ENCODE data around the gene TCAF2.
"Not testable (repeated sequence)": the region's sequence is repeated elsewhere in the genome, so short reads cannot be mapped to it uniquely, and the experiment has no call there.

Gene TCAF2

DNA sequence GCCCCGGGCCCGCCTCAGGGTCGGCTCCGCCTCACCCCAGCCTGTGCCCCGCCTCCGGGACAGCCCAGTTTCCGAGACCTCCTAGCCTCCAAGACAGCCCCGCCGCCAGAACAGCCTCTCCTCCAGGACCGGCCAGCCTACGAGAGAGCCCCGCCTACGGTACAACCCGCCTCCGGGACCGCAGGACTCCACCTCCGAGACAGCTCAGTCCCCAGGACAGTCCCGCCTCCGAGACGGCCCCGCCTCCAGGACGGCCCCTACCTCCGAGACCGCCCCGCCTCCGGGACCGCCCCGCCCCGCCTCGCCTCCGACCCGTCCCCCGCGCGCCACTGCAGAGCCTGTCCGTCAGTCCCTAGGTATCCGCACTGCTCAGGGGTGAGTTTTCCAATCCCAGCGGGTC is at the start of gene TCAF2:
TSS of gene TCAF2 (plus strand) at position 329 of the 400 bp plus-strand sequence.
- H3K4me3 ChIP-seq; H3K4me1 ChIP-seq; H3K36me3 ChIP-seq (replicated peaks); in situ Hi-C loops (cut with MboI; ENCODE audit: low sequenced_read_pairs); H3K9me3 ChIP-seq; DNase-seq (ENCODE audit: low spot score in 2 of 2); H3K27me3 ChIP-seq (ENCODE audit: low read depth): not testable (repeated sequence)

DNA sequence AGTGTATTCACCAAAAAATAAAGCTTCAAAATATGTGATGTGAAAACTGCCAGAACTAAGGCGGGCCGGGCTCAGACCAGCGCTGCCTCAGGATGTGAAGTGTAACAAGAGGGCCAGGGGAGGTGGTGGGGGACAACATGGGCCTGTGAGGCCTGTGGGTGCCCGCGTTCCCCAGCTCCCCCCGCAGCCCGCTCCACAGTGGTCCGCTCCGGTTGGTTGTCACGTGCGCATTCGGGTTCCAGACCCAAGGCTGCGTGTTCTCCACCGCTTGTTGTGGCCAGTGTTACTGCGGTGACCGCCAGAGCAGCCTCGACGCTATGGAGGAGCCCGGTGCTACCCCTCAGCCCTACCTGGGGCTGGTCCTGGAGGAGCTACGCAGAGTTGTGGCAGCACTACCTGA is 49.3 kb upstream of the TCAF2 start, which contains the start of gene CTAGE15:
TSS of gene CTAGE15 (plus strand) at position 301 of the 400 bp plus-strand sequence. CDS start at position 318, 17 bp downstream.
- not testable (repeated sequence) for H3K9me3 ChIP-seq

DNA sequence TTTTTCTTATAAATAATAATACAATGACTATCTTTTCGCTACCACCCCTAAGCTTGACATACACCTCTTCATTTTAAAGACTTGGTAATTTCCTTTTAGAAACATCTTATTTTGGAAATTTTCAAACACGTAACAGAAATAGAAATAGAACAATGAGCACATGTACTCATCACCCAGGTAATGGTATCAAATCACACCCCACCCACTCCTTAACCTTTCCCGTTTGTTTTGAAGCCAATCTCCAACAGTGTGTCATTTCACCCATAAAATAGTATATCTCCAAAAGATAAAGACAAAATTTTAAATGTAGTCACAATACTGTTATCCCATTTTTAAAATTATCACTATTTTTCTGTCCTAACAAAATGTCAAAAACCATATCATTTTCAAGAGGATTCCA is 32.6 kb upstream of the TCAF2 start:
- H3K4me1 ChIP-seq; H3K4me3 ChIP-seq; H3K27me3 ChIP-seq (ENCODE audit: low read depth); DNase-seq (ENCODE audit: low spot score in 2 of 2); in situ Hi-C loops (cut with MboI; ENCODE audit: low sequenced_read_pairs); H3K36me3 ChIP-seq (replicated peaks); H3K9me3 ChIP-seq: not testable (repeated sequence)

More for the DNA sequence above, 49.3 kb upstream of the TCAF2 start, which contains the start of gene CTAGE15:
- DNase-seq (ENCODE audit: low spot score in 2 of 2); H3K4me1 ChIP-seq; H3K36me3 ChIP-seq (replicated peaks); H3K27me3 ChIP-seq (ENCODE audit: low read depth); in situ Hi-C loops (cut with MboI; ENCODE audit: low sequenced_read_pairs); H3K4me3 ChIP-seq: not testable (repeated sequence)

DNA sequence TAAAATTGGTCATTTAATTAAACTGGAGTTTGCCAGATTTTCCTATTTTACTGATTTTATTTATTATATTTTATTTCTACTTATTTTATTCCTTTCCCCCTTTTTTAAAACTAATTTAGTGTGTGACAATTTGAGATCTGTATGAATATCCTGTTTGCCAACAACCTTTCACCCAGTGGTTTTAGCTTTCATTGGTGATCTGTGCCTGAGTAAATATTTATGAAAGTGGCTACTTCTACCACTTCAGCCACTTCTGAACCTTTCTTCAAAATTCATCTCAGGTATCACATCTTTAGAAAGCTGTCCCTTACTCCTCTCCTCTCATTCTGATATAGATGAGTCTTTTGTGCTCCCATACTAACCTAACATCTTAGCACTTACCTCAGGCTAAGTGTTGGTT is 30.9 kb upstream of the TCAF2 start:
- H3K36me3 ChIP-seq (replicated peaks); H3K4me3 ChIP-seq; in situ Hi-C loops (cut with MboI; ENCODE audit: low sequenced_read_pairs); H3K27me3 ChIP-seq (ENCODE audit: low read depth); DNase-seq (ENCODE audit: low spot score in 2 of 2); H3K9me3 ChIP-seq; H3K4me1 ChIP-seq: not testable (repeated sequence)

DNA sequence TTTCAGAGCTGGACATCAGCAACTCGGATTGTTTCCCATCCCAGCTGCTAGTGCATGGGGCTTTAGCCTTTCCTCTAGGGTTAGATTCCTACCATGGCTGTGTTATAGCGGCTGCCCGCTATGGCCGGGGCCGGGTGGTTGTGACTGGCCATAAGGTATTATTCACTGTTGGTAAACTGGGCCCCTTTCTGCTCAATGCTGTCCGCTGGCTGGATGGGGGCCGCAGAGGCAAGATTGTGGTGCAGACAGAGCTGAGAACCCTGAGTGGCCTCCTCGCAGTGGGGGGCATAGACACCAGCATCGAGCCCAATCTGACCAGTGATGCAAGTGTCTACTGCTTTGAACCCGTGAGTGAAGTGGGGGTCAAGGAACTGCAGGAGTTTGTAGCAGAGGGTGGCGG is 22.7 kb upstream of the TCAF2 start:
- DNase-seq (ENCODE audit: low spot score in 2 of 2); H3K36me3 ChIP-seq (replicated peaks); in situ Hi-C loops (cut with MboI; ENCODE audit: low sequenced_read_pairs); H3K27me3 ChIP-seq (ENCODE audit: low read depth); H3K4me3 ChIP-seq; H3K4me1 ChIP-seq; H3K9me3 ChIP-seq: not testable (repeated sequence)

DNA sequence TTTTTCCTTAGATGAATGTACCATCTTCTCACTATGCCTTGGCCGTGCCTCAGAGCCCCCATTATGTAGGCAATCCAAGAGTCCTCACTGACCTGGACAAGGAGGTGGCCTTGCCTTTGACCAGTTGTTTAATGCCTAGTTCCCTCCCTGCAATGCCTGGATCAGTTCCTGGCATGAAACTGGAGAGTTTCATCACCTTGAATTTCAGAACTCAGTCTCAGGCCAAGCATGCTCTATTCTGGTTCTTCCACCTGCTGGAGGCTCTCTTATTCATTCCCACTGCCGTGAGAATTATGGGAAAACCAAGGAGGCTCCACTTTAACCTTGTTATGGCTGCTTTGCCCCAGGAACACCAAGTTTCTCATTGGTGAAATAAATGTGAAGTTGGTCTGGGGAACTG is 17.2 kb upstream of the TCAF2 start:
- DNase-seq (ENCODE audit: low spot score in 2 of 2); in situ Hi-C loops (cut with MboI; ENCODE audit: low sequenced_read_pairs); H3K36me3 ChIP-seq (replicated peaks): not testable (repeated sequence)

DNA sequence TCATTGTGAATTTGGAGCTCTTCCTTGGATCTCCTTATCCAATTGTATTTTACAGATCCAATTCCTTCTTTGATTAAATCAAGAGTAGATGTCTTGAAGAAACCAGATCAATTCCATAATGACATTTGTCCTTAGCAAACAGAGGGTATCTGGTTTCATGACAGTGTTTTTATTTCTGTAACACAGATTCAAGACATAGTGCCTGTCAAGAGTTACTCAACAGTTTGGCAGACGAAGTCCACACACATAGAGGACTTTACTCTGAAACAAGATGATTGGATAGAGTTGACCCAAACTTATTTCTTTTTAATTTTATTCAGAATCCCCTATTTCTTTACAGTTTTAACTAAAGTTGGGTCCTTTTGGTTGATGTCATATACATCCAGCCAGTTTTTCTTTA is 14.7 kb upstream of the TCAF2 start:
- H3K27me3 ChIP-seq (ENCODE audit: low read depth); H3K36me3 ChIP-seq (replicated peaks); in situ Hi-C loops (cut with MboI; ENCODE audit: low sequenced_read_pairs); H3K4me3 ChIP-seq; H3K9me3 ChIP-seq; H3K4me1 ChIP-seq; DNase-seq (ENCODE audit: low spot score in 2 of 2): not testable (repeated sequence)

More for the DNA sequence above, 17.2 kb upstream of the TCAF2 start:
- not testable (repeated sequence) for H3K9me3 ChIP-seq; H3K4me3 ChIP-seq; H3K4me1 ChIP-seq; H3K27me3 ChIP-seq (ENCODE audit: low read depth)

DNA sequence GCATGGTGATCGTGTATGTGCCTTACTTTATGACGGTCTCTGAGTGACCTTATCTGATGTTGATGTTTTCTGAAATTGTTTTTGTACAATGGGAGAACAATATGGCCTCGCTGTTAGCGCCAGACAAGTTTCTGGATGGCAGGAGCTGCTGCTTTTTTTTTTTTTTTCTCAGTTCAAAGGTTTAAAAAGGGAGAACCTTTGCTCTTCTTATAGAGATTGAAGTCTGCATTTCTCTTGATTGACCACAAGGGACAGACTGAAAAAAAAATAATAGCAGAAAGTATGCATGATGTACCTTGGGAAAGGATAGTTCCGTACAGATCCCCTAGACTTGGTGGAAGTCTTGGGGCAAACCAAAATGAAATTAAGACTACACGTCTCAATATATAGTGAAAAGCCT is 5.2 kb upstream of the TCAF2 start:
- H3K9me3 ChIP-seq; H3K27me3 ChIP-seq (ENCODE audit: low read depth); H3K36me3 ChIP-seq (replicated peaks); in situ Hi-C loops (cut with MboI; ENCODE audit: low sequenced_read_pairs); H3K4me1 ChIP-seq; DNase-seq (ENCODE audit: low spot score in 2 of 2); H3K4me3 ChIP-seq: not testable (repeated sequence)

DNA sequence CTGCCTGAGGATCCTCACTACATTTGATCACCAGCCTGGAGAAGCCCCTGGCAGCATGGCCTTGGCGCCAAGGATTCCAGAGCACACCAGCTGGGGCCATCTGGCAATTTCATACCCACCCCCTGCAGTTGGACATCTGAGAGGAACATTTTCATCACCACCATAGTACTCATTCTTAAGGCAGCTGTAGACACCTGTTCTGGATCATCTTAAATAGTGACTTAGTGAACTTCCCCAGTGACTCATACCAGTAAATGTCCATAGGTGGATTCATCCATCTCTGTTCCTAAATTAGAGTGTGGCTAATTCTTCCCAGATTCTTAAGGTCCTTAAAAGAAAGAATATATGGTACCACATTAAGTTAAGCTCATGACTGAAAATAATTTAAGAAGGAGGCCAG is 3.6 kb upstream of the TCAF2 start:
- DNase-seq (ENCODE audit: low spot score in 2 of 2); H3K27me3 ChIP-seq (ENCODE audit: low read depth); H3K4me1 ChIP-seq; in situ Hi-C loops (cut with MboI; ENCODE audit: low sequenced_read_pairs); H3K36me3 ChIP-seq (replicated peaks); H3K9me3 ChIP-seq; H3K4me3 ChIP-seq: not testable (repeated sequence)

DNA sequence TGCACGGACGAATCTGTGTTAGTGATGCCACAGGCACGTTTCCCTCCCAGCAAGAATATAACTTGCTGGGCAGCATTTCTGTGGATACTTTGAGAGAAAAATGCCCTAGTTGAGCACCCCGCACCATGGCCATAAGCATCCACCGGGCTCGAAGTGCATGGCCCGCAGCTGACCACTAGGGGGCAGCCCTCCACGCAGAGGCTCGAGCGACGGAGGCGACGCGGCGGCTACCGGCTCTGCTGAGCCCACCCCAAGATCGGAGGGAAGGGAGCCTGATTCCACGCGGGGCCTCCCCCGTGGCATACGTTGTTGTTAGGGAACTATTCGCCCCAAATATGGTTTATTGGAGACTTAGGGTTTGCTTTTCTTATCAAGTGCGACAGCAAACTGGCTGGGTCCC is 716 bp upstream of the TCAF2 start:
- H3K9me3 ChIP-seq; H3K4me3 ChIP-seq; in situ Hi-C loops (cut with MboI; ENCODE audit: low sequenced_read_pairs); H3K4me1 ChIP-seq; H3K27me3 ChIP-seq (ENCODE audit: low read depth); H3K36me3 ChIP-seq (replicated peaks); DNase-seq (ENCODE audit: low spot score in 2 of 2): not testable (repeated sequence)

DNA sequence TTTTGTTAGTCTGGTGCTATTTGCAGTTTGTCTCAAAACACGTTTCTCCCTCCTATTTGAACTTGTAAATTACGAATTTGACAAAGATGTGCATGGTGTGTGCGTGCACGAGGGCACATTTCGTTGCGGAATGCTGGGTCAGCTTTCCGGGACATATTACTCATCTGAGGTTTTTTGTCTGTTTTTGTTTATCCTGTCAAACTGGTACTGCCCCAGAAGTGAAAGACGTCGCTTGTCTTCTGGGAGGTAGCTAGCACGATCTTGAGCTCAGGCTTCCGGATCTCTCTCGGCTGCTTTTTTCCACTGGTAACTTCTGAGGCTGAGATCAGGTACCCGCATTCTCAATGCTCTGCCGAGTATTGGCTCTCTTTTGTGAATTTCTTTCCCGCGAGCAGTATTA is 401 bp downstream of the TCAF2 start:
- H3K27me3 ChIP-seq (ENCODE audit: low read depth); H3K36me3 ChIP-seq (replicated peaks); H3K9me3 ChIP-seq; in situ Hi-C loops (cut with MboI; ENCODE audit: low sequenced_read_pairs); DNase-seq (ENCODE audit: low spot score in 2 of 2); H3K4me3 ChIP-seq; H3K4me1 ChIP-seq: not testable (repeated sequence)

DNA sequence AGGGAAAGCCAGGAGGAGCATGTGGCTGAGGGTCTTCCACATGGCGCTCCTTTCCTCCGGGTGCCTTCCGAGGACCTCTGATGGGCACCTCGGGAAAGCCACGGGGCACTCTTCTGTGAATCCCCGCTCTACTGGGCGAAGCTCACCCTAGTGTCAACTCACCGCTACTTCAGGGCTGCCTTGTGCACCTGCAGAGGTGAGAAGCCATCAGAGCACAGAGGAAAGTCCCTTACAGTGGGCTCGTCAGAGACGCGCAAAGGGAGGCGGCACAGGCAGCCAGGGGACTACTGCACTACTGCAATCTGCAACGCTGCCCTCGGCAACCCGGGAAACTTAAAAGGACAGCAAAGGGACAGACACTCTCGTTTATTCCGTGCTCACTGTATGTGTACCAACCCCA is 1.4 kb downstream of the TCAF2 start:
- in situ Hi-C loops (cut with MboI; ENCODE audit: low sequenced_read_pairs); H3K4me1 ChIP-seq; DNase-seq (ENCODE audit: low spot score in 2 of 2): not testable (repeated sequence)

DNA sequence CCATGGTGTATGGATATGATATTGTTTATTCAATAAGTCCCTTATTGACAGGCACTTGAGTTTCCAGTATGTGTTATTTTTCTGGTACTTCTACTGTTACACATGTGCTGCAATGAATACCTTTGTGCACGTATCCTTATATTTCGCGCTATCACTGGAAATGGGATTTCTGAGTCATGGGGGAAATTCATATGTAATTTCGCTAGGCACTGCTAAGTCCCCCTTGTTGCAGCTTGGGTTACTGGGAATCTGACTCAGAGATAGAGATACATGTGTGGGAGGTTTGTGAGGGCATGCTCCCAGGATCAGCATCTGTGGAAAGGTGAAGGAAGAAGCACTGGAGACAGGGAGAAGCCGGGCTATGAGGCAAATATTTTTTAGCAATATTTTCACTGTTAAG is 9.9 kb downstream of the TCAF2 start:
- H3K36me3 ChIP-seq (replicated peaks); in situ Hi-C loops (cut with MboI; ENCODE audit: low sequenced_read_pairs); H3K4me3 ChIP-seq; H3K4me1 ChIP-seq; H3K9me3 ChIP-seq; H3K27me3 ChIP-seq (ENCODE audit: low read depth); DNase-seq (ENCODE audit: low spot score in 2 of 2): not testable (repeated sequence)

More for the DNA sequence above, 1.4 kb downstream of the TCAF2 start:
- H3K27me3 ChIP-seq (ENCODE audit: low read depth); H3K9me3 ChIP-seq; H3K4me3 ChIP-seq; H3K36me3 ChIP-seq (replicated peaks): not testable (repeated sequence)

DNA sequence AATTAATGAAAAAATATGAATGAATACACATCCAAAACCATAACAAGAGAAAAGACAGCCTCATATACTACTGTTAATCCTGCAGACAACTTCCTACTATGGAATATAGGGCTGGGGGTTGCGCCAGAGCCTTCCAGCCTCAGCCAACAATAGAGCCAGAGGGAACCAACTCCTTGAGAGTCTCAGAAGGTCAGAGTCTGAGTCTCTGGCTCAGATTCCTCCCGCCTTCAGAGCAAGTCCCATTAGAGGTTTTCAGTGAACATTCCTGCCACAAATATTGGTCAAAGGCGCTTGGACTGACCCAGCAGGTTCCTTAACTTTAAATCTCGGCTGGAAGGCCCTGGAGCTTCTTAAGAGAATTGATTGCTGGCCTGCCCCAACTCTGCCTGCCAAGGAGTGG is 11.7 kb downstream of the TCAF2 start:
- H3K4me1 ChIP-seq; DNase-seq (ENCODE audit: low spot score in 2 of 2); H3K36me3 ChIP-seq (replicated peaks); H3K27me3 ChIP-seq (ENCODE audit: low read depth); H3K9me3 ChIP-seq; H3K4me3 ChIP-seq; in situ Hi-C loops (cut with MboI; ENCODE audit: low sequenced_read_pairs): not testable (repeated sequence)

DNA sequence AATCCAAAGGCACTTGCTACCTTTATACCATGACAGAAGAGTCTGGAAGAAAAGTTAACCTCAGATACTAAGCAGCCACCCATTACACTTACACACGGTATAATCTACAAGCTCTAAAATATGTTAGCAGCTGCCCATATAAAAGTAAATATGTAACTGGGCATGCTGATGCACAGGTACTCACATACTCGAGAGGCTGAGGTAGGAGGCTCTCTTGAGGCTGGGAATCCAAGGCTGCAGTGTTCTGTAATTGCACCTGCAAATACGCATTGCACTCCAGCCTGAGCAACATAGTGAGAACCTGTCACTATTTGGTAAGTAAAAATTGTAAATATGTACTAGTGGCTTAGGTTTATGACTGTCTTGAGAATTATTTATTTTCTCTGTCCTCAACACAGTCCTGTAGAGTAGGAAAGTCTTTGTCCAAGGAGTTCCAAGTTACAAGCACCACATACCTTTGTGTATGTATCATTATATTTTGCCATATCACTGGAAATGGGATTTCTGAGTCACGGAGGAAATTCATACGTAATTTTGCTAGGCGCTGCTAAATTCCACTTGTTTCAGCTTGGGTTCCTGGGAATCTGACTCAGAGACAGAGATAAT is 12.3 kb downstream of the TCAF2 start:
- DNase-seq (ENCODE audit: low spot score in 2 of 2); H3K4me1 ChIP-seq; in situ Hi-C loops (cut with MboI; ENCODE audit: low sequenced_read_pairs); H3K4me3 ChIP-seq; H3K36me3 ChIP-seq (replicated peaks); H3K9me3 ChIP-seq; H3K27me3 ChIP-seq (ENCODE audit: low read depth): not testable (repeated sequence)

Measured in HAP-1 (cell line).